GM18951 (cell line): ENCODE data around the gene NDUFS8.
A peak's percentile ranks its signal among the peaks of the same experiment; 100 is the strongest.
"Not testable (repeated sequence)": the region's sequence is repeated elsewhere in the genome, so short reads cannot be mapped to it uniquely, and the experiment has no call there.

ENCODE experiments used
- POLR2A ChIP-seq: IDR thresholded peaks from 4 replicates; pipeline ENCODE4 v1.6.1; 2011; ENCODE audit warnings: mild to moderate bottlenecking; ENCODE audit not compliant: insufficient read length, insufficient read depth; ENCODE audit errors: extremely low read depth
- in situ Hi-C: fragments of 300-500 bp; cut with MboI; formaldehyde crosslinking; loops from one replicate; pipeline ENCODE4 v1.12.0; 2022; ENCODE audit warnings: low sequenced_read_pairs, mixed read lengths, inconsistent platforms; ENCODE audit not compliant: unreplicated experiment

The NDUFS8 gene

GRCh38 chr11:68030318-68031143, at the start of gene NDUFS8:
TSS of gene NDUFS8 (plus strand) at chr11:68030681. CDS start at chr11:68032152, 1,471 bp downstream.
- in situ Hi-C loops, result no loop called here
- TF ChIP-seq POLR2A, result peak; percentile 72

- in situ Hi-C loops, result not testable (repeated sequence)
Measured at GRCh38 chr11:67981226-67981625, 49.3 kb upstream of the NDUFS8 start.

GRCh38 chr11:67982255-67982857, 48.1 kb upstream of the NDUFS8 start:
- in situ Hi-C loops, result not testable (repeated sequence)

GRCh38 chr11:67983951-67984350, 46.5 kb upstream of the NDUFS8 start:
- TF ChIP-seq POLR2A, result no peak
- in situ Hi-C loops, result no loop called here

- in situ Hi-C loops, result not testable (repeated sequence)
Measured at GRCh38 chr11:67985302-67985701, 45.2 kb upstream of the NDUFS8 start.

GRCh38 chr11:67990546-67991346, 39.7 kb upstream of the NDUFS8 start:
- in situ Hi-C loops, result not testable (repeated sequence)

- in situ Hi-C loops, result not testable (repeated sequence)
Measured at GRCh38 chr11:67991347-67992121, 38.9 kb upstream of the NDUFS8 start.

- in situ Hi-C loops, result not testable (repeated sequence)
Measured at GRCh38 chr11:67993821-67994220, 36.7 kb upstream of the NDUFS8 start.

GRCh38 chr11:67994387-67994786, 36.1 kb upstream of the NDUFS8 start:
- in situ Hi-C loops, result not testable (repeated sequence)

- in situ Hi-C loops, result not testable (repeated sequence)
Measured at GRCh38 chr11:67995129-67995528, 35.4 kb upstream of the NDUFS8 start.

GRCh38 chr11:67995579-67995978, 34.9 kb upstream of the NDUFS8 start:
- in situ Hi-C loops, result not testable (repeated sequence)

- in situ Hi-C loops, result no loop called here
Measured at GRCh38 chr11:67996051-67996450, 34.4 kb upstream of the NDUFS8 start.

GRCh38 chr11:67996622-67997474, 33.6 kb upstream of the NDUFS8 start:
- no peak for TF ChIP-seq POLR2A
- in situ Hi-C loops, result no loop called here

More at GRCh38 chr11:67996051-67996450, 34.4 kb upstream of the NDUFS8 start:
- no peak for TF ChIP-seq POLR2A
